HCT116 (cell line): Measurements from ENCODE around the gene MICALL1.

Experiments
- ELF1 ChIP-seq: IDR thresholded peaks from 2 replicates; pipeline ENCODE4 v1.6.1; 2012; ENCODE audit warnings: low read depth, borderline replicate concordance
- EZH2 ChIP-seq: fragments of 200-600 bp; sonication (generic); IDR thresholded peaks from 2 replicates; pipeline ENCODE4 v1.6.1; 2017; ENCODE audit warnings: antibody characterized with exemption, mixed run types
- POLR2A ChIP-seq: IDR thresholded peaks from 2 replicates; pipeline ENCODE4 v1.7.0; 2011; ENCODE audit warnings: borderline replicate concordance; ENCODE audit not compliant: insufficient read depth, insufficient read length; ENCODE audit errors: extremely low read depth
- RAD21 ChIP-seq: IDR thresholded peaks from 2 replicates; pipeline ENCODE4 v1.6.1; 2012; ENCODE audit warnings: low read depth, mild to moderate bottlenecking
- SRF ChIP-seq: IDR thresholded peaks from 2 replicates; pipeline ENCODE4 v1.6.1; 2012; ENCODE audit warnings: low read depth
- TCF7L2 ChIP-seq: IDR thresholded peaks from 2 replicates; pipeline ENCODE4 v1.7.0; 2011; ENCODE audit warnings: borderline replicate concordance, inconsistent platforms; ENCODE audit not compliant: insufficient read depth, insufficient read length; ENCODE audit errors: extremely low read depth
- ZNF274 ChIP-seq: fragments of 200-500 bp; sonication (Bioruptor generic); IDR thresholded peaks from 2 replicates; pipeline ENCODE4 v1.6.1; 2014; ENCODE audit warnings: mild to moderate bottlenecking, low read depth, low read length, inconsistent platforms
- TF ChIP-seq, protein P1 (sequence below), 3 experiments: fragments of 200-600 bp in 1 of 3; sonication (generic) in 1 of 3; IDR thresholded peaks in 2 of 3; conservative IDR thresholded peaks in 1 of 3; 2 replicates each; pipeline ENCODE4 v1.5.1; 2012 to 2017; ENCODE audit warnings: low read depth in 2 of 3, low read length in 2 of 3, antibody characterized with exemption in 1 of 3, borderline replicate concordance in 1 of 3, control low read depth in 1 of 3, mild to moderate bottlenecking in 1 of 3, mixed read lengths in 1 of 3, mixed run types in 1 of 3, moderate library complexity in 1 of 3; ENCODE audit not compliant: insufficient read depth in 1 of 3

DNA sequence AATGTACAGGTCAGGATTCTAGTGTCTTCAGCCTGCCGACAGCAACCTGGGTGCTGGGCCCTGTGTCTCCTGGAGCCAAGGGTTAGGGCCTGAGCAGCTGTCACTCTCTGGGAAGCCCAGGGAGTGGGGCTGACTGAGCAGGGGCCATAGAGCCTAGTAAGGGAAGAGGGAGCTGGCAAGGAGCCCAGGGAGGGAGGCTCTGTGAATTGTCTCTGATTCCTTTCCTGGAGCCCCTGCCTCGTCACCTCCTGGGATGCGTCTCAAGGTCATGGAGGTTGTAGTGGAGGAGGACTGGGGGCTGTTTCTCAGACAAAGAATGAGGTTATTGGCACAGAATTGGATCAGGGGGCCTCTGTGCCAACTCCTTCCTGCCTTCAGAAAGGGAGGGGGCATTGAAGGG lies 66.4 kb downstream of the MICALL1 start:
- no peak for TF ChIP-seq ELF1
- TF ChIP-seq TCF7L2 = no peak
- no peak for TF ChIP-seq POLR2A
- no peak for TF ChIP-seq RAD21
- TF ChIP-seq EZH2 = no peak
- TF ChIP-seq, protein P1, sequence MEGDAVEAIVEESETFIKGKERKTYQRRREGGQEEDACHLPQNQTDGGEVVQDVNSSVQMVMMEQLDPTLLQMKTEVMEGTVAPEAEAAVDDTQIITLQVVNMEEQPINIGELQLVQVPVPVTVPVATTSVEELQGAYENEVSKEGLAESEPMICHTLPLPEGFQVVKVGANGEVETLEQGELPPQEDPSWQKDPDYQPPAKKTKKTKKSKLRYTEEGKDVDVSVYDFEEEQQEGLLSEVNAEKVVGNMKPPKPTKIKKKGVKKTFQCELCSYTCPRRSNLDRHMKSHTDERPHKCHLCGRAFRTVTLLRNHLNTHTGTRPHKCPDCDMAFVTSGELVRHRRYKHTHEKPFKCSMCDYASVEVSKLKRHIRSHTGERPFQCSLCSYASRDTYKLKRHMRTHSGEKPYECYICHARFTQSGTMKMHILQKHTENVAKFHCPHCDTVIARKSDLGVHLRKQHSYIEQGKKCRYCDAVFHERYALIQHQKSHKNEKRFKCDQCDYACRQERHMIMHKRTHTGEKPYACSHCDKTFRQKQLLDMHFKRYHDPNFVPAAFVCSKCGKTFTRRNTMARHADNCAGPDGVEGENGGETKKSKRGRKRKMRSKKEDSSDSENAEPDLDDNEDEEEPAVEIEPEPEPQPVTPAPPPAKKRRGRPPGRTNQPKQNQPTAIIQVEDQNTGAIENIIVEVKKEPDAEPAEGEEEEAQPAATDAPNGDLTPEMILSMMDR (IDR thresholded peaks at IDR 0.05 in 2 of 3, conservative IDR thresholded peaks at IDR 0.05 in 1 of 3; ENCODE audit: borderline replicate concordance in 1 of 3, insufficient read depth in 1 of 3, low read depth in 2 of 3, low read length in 2 of 3) = no peak
- no peak for TF ChIP-seq SRF
- no peak for TF ChIP-seq ZNF274
